Cardiac fibroblast (primary cell): ENCODE data around the gene COL18A1.

Experiments used
- DNase-seq, 2 donors: peaks; one replicate each; pipeline versions ENCODE4 v3.0.0 to v3.0.0-alpha.2; 2010; ENCODE audit warnings: low read depth in 2 of 2
- H3K4me3 ChIP-seq, 2 donors: replicated peaks in 1 of 2; 1 replicate in 1 of 2; 2 replicates in 1 of 2; pipeline ENCODE4 v1.5.1; 2011; ENCODE audit warnings: low read depth in 2 of 2, low read length in 2 of 2, mild to moderate bottlenecking in 2 of 2, moderate library complexity in 1 of 2
- CTCF ChIP-seq: IDR thresholded peaks from one replicate; pipeline ENCODE4 v1.5.1; 2011; ENCODE audit warnings: low read depth, mild to moderate bottlenecking, low read length, inconsistent platforms

COL18A1 gene

GRCh38 chr21:45508607-45509565 is 103.9 kb downstream of the COL18A1 start:
- DNase-seq = no peak
- no peak overlapping the region for H3K4me3 ChIP-seq
- no peak for TF ChIP-seq CTCF

GRCh38 chr21:45509566-45510465 is 104.9 kb downstream of the COL18A1 start:
- H3K4me3 ChIP-seq = no peak overlapping the region
- DNase-seq = no peak
- TF ChIP-seq CTCF = peak; percentile 5

GRCh38 chr21:45510466-45510955 is 105.5 kb downstream of the COL18A1 start:
- no peak overlapping the region for H3K4me3 ChIP-seq
- DNase-seq = no peak
- TF ChIP-seq CTCF = no peak

GRCh38 chr21:45511007-45511406 is 106.0 kb downstream of the COL18A1 start:
- no peak for TF ChIP-seq CTCF
- no peak overlapping the region for H3K4me3 ChIP-seq
- DNase-seq = no peak

GRCh38 chr21:45511661-45512431 is 106.9 kb downstream of the COL18A1 start:
- no peak overlapping the region for H3K4me3 ChIP-seq
- no peak for TF ChIP-seq CTCF
- no peak for DNase-seq

GRCh38 chr21:45512626-45513002 is 107.6 kb downstream of the COL18A1 start:
- TF ChIP-seq CTCF = no peak
- no peak overlapping the region for H3K4me3 ChIP-seq
- DNase-seq = no peak
